IMR-90 (cell line): ENCODE results near the gene GRM5.
"Not testable (repeated sequence)": the region's sequence is repeated elsewhere in the genome, so short reads cannot be mapped to it uniquely, and the experiment has no call there.

Experiments used
- CEBPB ChIP-seq: IDR thresholded peaks from 2 replicates; pipeline ENCODE4 v1.6.1; 2012; ENCODE audit warnings: low read depth, low read length, improper control_type of control experiment
- CHD1 ChIP-seq: IDR thresholded peaks from 2 replicates; pipeline ENCODE4 v1.6.1; 2012; ENCODE audit warnings: low read depth, low read length, improper control_type of control experiment
- CTCF ChIP-seq: conservative IDR thresholded peaks from 2 replicates; pipeline ENCODE4 v1.5.1; 2012; ENCODE audit warnings: mild to moderate bottlenecking, low read depth, low read length, improper control_type of control experiment
- ELK1 ChIP-seq: fragments of 150-350 bp; IDR thresholded peaks from 2 replicates; pipeline ENCODE4 v1.6.1; 2016; ENCODE audit warnings: low read depth, mild to moderate bottlenecking, low read length, moderate library complexity, borderline replicate concordance
- MAFK ChIP-seq: IDR thresholded peaks from 2 replicates; pipeline ENCODE4 v1.6.1; 2012; ENCODE audit warnings: low read depth, low read length, improper control_type of control experiment
- MAZ ChIP-seq: IDR thresholded peaks from 2 replicates; pipeline ENCODE4 v1.6.1; 2012; ENCODE audit warnings: low read depth, mild to moderate bottlenecking, low read length, improper control_type of control experiment, moderate library complexity, borderline replicate concordance
- MXI1 ChIP-seq: IDR thresholded peaks from 2 replicates; pipeline ENCODE4 v1.6.1; 2012; ENCODE audit warnings: low read depth, mild to moderate bottlenecking, low read length, moderate library complexity, borderline replicate concordance
- POLR2A ChIP-seq: IDR thresholded peaks from 2 replicates; pipeline ENCODE4 v1.6.1; 2012; ENCODE audit warnings: mild to moderate bottlenecking, low read depth, low read length
- RAD21 ChIP-seq: IDR thresholded peaks from 2 replicates; pipeline ENCODE4 v1.6.1; 2012; ENCODE audit warnings: low read length, improper control_type of control experiment
- RCOR1 ChIP-seq: IDR thresholded peaks from 2 replicates; pipeline ENCODE4 v1.6.1; 2012; ENCODE audit warnings: mild to moderate bottlenecking, low read length, improper control_type of control experiment; ENCODE audit not compliant: insufficient replicate concordance
- TF ChIP-seq, protein P1 (sequence below): fragments of 150-350 bp; IDR thresholded peaks from 2 replicates; pipeline ENCODE4 v1.6.1; 2017; ENCODE audit warnings: mild to moderate bottlenecking, antibody characterized with exemption, low read length, low read depth

GRCh38 chr11:88978992-88979391 is 86.8 kb downstream of the GRM5 start:
- not testable (repeated sequence) for TF ChIP-seq POLR2A, CEBPB, CTCF, MXI1, MAZ, RCOR1, RAD21, ELK1, MAFK, CHD1
- TF ChIP-seq, protein P1, sequence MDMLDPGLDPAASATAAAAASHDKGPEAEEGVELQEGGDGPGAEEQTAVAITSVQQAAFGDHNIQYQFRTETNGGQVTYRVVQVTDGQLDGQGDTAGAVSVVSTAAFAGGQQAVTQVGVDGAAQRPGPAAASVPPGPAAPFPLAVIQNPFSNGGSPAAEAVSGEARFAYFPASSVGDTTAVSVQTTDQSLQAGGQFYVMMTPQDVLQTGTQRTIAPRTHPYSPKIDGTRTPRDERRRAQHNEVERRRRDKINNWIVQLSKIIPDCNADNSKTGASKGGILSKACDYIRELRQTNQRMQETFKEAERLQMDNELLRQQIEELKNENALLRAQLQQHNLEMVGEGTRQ, result not testable (repeated sequence)
